Measurements from ENCODE around the gene CDR2L. TPM values are rescaled to one million over a fixed set of nuclear protein-coding genes. Genes with fewer than 3 reads are reported as not detected.
A peak's percentile ranks its signal among the peaks of the same experiment; 100 is the strongest.

Gene CDR2L
- total RNA-seq, 1 experiment from 2014 or later = 31.0 TPM

GRCh38 chr17:75051941-75052340 is 64.5 kb downstream of the CDR2L start:
- ATAC-seq = no peak
- H3K36me3 Mint-ChIP-seq = peaks cover 60% of the 10 kb centered on the region
- TF ChIP-seq ATF2 (CRISPR knock-in tag; IDR thresholded peaks at IDR 0.05; ENCODE audit: borderline replicate concordance, low read depth) (no peak), TP53 (CRISPR knock-in tag; IDR thresholded peaks at IDR 0.05) (no peak), FOXP4 (CRISPR knock-in tag; IDR thresholded peaks at IDR 0.05) (no peak), MLX (CRISPR knock-in tag; IDR thresholded peaks at IDR 0.05) (no peak), CDX4 (CRISPR knock-in tag; IDR thresholded peaks at IDR 0.05; ENCODE audit: borderline replicate concordance) (no peak)
- H3K27me3 Mint-ChIP-seq (ENCODE audit: low read depth) = no peaks in the 10 kb centered on the region
- no peak overlapping the region for H3K4me3 Mint-ChIP-seq
- DNase-seq (ENCODE audit: low spot score) = no peak
- ChIA-PET POLR2A (no interaction called here), CTCF (no interaction called here)
- no peaks in the 10 kb centered on the region for H3K9me3 Mint-ChIP-seq
- H3K27ac Mint-ChIP-seq = peak overlapping the region; percentile 80
- peaks cover 14% of the 10 kb centered on the region for H3K4me1 Mint-ChIP-seq

Other genes starting within 250 kb of the CDR2L start
- gene NHERF1, start 239.0 kb upstream of the CDR2L start, total RNA-seq (2021) = 86.9 to 111 TPM (median 97.1 TPM) in 3 replicates
- 66.0 to 71.2 TPM (median 67.1 TPM) in 3 replicates for gene NAT9, start 211.3 kb upstream of the CDR2L start, total RNA-seq (2021)
- 0.14 to 0.31 TPM (median 0.23 TPM) in 3 replicates for gene GRIN2C, start 127.7 kb upstream of the CDR2L start, total RNA-seq (2021)
- 46.5 to 52.8 TPM (median 49.7 TPM) in 3 replicates for gene FDXR, start 114.6 kb upstream of the CDR2L start, total RNA-seq (2021)
- gene FADS6, start 94.0 kb upstream of the CDR2L start, total RNA-seq (2021) = 1.1 to 2.2 TPM (median 1.2 TPM) in 3 replicates
- gene USH1G, start 64.4 kb upstream of the CDR2L start, total RNA-seq (2021) = 1.9 to 2.9 TPM (median 2.6 TPM) in 3 replicates
- not detected in 3 replicates for gene OTOP2, start 63.4 kb upstream of the CDR2L start, total RNA-seq (2021)
- gene OTOP3, start 51.7 kb upstream of the CDR2L start, total RNA-seq (2021) = not detected in 3 replicates
- 16.7 to 19.4 TPM (median 19.3 TPM) in 3 replicates for gene HID1, start 14.9 kb upstream of the CDR2L start, total RNA-seq (2021)
- gene MRPL58, start 25.0 kb downstream of the CDR2L start, total RNA-seq (2021) = 41.8 to 43.7 TPM (median 41.9 TPM) in 3 replicates
- gene ATP5PD, start 59.3 kb downstream of the CDR2L start, total RNA-seq (2021) = 383 to 427 TPM (median 419 TPM) in 3 replicates
- 31.3 to 34.0 TPM (median 32.8 TPM) in 3 replicates for gene KCTD2, start 59.6 kb downstream of the CDR2L start, total RNA-seq (2021)
- 32.4 to 33.5 TPM (median 33.1 TPM) in 3 replicates for gene SLC16A5, start 100.3 kb downstream of the CDR2L start, total RNA-seq (2021)
- 13.2 to 15.9 TPM (median 14.8 TPM) in 3 replicates for gene ARMC7, start 122.3 kb downstream of the CDR2L start, total RNA-seq (2021)
- gene NT5C, start 144.1 kb downstream of the CDR2L start, total RNA-seq (2021) = 91.0 to 102 TPM (median 96.9 TPM) in 3 replicates
- gene JPT1, start 166.9 kb downstream of the CDR2L start, total RNA-seq (2021) = 289 to 341 TPM (median 300 TPM) in 3 replicates
- 650 to 764 TPM (median 757 TPM) in 3 replicates for gene SUMO2, start 195.3 kb downstream of the CDR2L start, total RNA-seq (2021)
- gene NUP85, start 218.0 kb downstream of the CDR2L start, total RNA-seq (2021) = 89.7 to 109 TPM (median 95.1 TPM) in 3 replicates

Data from WTC11 (cell line).